ENCODE measurements around the gene PPFIBP2.

The PPFIBP2 gene

GRCh38 chr11:7635708-7636107 lies 121.9 kb downstream of the PPFIBP2 start:
- H3K9me3 ChIP-seq (ENCODE audit: control insufficient read depth in 1 of 2, low read length in 2 of 2): no peaks in the 10 kb centered on the region
- H3K36me3 ChIP-seq (ENCODE audit: control insufficient read depth in 1 of 2, insufficient read depth in 2 of 2, low read length in 2 of 2): peaks cover 65 to 96% of the 10 kb centered on the region in 2 donors
- H3K27me3 ChIP-seq (ENCODE audit: control insufficient read depth in 1 of 2, insufficient read depth in 2 of 2, low read length in 2 of 2): no peaks in the 10 kb centered on the region
- H3K27ac ChIP-seq (ENCODE audit: low read depth, low read length): no peak overlapping the region
- peaks cover 9 to 31% of the 10 kb centered on the region in 2 donors for H3K4me1 ChIP-seq (ENCODE audit: control insufficient read depth in 1 of 2, insufficient read depth in 2 of 2, low read length in 2 of 2)
- no peak overlapping the region for H3K9ac ChIP-seq (ENCODE audit: low read depth in 1 of 2, low read length in 2 of 2)
- no peak overlapping the region for H3K4me3 ChIP-seq (ENCODE audit: low read depth in 1 of 2, low read length in 2 of 2)

- no peaks in the 10 kb centered on the region for H3K27me3 ChIP-seq (ENCODE audit: control insufficient read depth in 1 of 2, insufficient read depth in 2 of 2, low read length in 2 of 2)
- H3K9me3 ChIP-seq (ENCODE audit: control insufficient read depth in 1 of 2, low read length in 2 of 2): no peaks in the 10 kb centered on the region
- H3K9ac ChIP-seq (ENCODE audit: low read depth in 1 of 2, low read length in 2 of 2): no peak overlapping the region
- peaks cover 67 to 96% of the 10 kb centered on the region in 2 donors for H3K36me3 ChIP-seq (ENCODE audit: control insufficient read depth in 1 of 2, insufficient read depth in 2 of 2, low read length in 2 of 2)
- peaks cover 9 to 31% of the 10 kb centered on the region in 2 donors for H3K4me1 ChIP-seq (ENCODE audit: control insufficient read depth in 1 of 2, insufficient read depth in 2 of 2, low read length in 2 of 2)
- H3K27ac ChIP-seq (ENCODE audit: low read depth, low read length): no peak overlapping the region
- no peak overlapping the region for H3K4me3 ChIP-seq (ENCODE audit: low read depth in 1 of 2, low read length in 2 of 2)
Measured at GRCh38 chr11:7636350-7636749, 122.6 kb downstream of the PPFIBP2 start.

DNA sequence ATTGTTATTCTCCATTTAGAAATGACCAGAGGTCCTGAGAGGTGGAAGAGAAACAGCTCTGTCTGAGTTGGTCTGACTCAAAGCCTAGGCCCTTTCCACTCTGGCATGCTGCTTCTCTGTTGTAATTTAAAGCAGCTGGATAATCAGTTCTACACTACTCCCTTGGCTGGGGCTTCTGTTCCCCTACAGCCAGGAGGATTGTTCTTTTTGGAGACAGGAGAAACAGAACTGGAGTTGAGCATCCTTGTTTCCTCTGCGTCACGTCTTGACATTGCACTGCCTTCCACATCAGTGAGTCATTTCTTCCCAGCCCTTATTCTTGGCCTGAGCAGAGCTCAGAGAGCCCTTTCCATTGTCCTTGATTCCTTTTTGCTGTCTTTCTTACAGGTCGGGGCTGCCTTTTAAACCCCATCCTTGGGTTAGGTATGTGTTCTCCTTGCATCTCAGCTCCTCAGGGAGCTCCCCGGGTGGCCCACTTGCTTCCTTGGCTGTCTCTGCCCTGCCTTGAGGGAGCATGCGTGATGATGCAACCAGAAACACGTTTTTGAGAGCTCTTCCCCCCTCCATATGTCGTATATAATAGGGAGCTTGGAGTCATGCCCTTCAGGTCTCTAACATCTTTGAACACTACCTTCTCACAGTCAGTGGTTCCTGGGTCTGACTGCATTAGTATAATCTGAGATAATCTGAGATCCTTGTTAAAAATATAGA lies 123.8 kb downstream of the PPFIBP2 start:
- Histone ChIP-seq H3K4me3 (ENCODE audit: low read depth in 1 of 2, low read length in 2 of 2) (no peak overlapping the region), H3K27ac (ENCODE audit: low read depth, low read length) (no peak overlapping the region), H3K9ac (ENCODE audit: low read depth in 1 of 2, low read length in 2 of 2) (no peak overlapping the region), H3K27me3 (ENCODE audit: control insufficient read depth in 1 of 2, insufficient read depth in 2 of 2, low read length in 2 of 2) (no peaks in the 10 kb centered on the region), H3K4me1 (ENCODE audit: control insufficient read depth in 1 of 2, insufficient read depth in 2 of 2, low read length in 2 of 2) (peaks cover 9 to 31% of the 10 kb centered on the region in 2 donors), H3K36me3 (ENCODE audit: control insufficient read depth in 1 of 2, insufficient read depth in 2 of 2, low read length in 2 of 2) (peaks cover 66 to 96% of the 10 kb centered on the region in 2 donors), H3K9me3 (ENCODE audit: control insufficient read depth in 1 of 2, low read length in 2 of 2) (no peaks in the 10 kb centered on the region)

GRCh38 chr11:7638710-7639642 lies 125.2 kb downstream of the PPFIBP2 start:
- Histone ChIP-seq H3K27ac (ENCODE audit: low read depth, low read length) (no peak overlapping the region), H3K9ac (ENCODE audit: low read depth in 1 of 2, low read length in 2 of 2) (no peak overlapping the region), H3K27me3 (ENCODE audit: control insufficient read depth in 1 of 2, insufficient read depth in 2 of 2, low read length in 2 of 2) (no peaks in the 10 kb centered on the region), H3K36me3 (ENCODE audit: control insufficient read depth in 1 of 2, insufficient read depth in 2 of 2, low read length in 2 of 2) (peaks cover 55 to 90% of the 10 kb centered on the region in 2 donors), H3K4me3 (ENCODE audit: low read depth in 1 of 2, low read length in 2 of 2) (no peak overlapping the region), H3K9me3 (ENCODE audit: control insufficient read depth in 1 of 2, low read length in 2 of 2) (no peaks in the 10 kb centered on the region), H3K4me1 (ENCODE audit: control insufficient read depth in 1 of 2, insufficient read depth in 2 of 2, low read length in 2 of 2) (peaks cover 9 to 31% of the 10 kb centered on the region in 2 donors)

- Histone ChIP-seq H3K9me3 (ENCODE audit: control insufficient read depth in 1 of 2, low read length in 2 of 2) (no peaks in the 10 kb centered on the region), H3K27ac (ENCODE audit: low read depth, low read length) (no peak overlapping the region), H3K4me3 (ENCODE audit: low read depth in 1 of 2, low read length in 2 of 2) (no peak overlapping the region), H3K4me1 (ENCODE audit: control insufficient read depth in 1 of 2, insufficient read depth in 2 of 2, low read length in 2 of 2) (peaks cover 9 to 31% of the 10 kb centered on the region in 2 donors), H3K9ac (ENCODE audit: low read depth in 1 of 2, low read length in 2 of 2) (no peak overlapping the region), H3K27me3 (ENCODE audit: control insufficient read depth in 1 of 2, insufficient read depth in 2 of 2, low read length in 2 of 2) (no peaks in the 10 kb centered on the region), H3K36me3 (ENCODE audit: control insufficient read depth in 1 of 2, insufficient read depth in 2 of 2, low read length in 2 of 2) (peaks cover 49 to 87% of the 10 kb centered on the region in 2 donors)
Measured at GRCh38 chr11:7639643-7640025, 125.8 kb downstream of the PPFIBP2 start.

- no peaks in the 10 kb centered on the region for H3K9me3 ChIP-seq (ENCODE audit: control insufficient read depth in 1 of 2, low read length in 2 of 2)
- H3K4me1 ChIP-seq (ENCODE audit: control insufficient read depth in 1 of 2, insufficient read depth in 2 of 2, low read length in 2 of 2): peaks cover 9 to 31% of the 10 kb centered on the region in 2 donors
- H3K27ac ChIP-seq (ENCODE audit: low read depth, low read length): no peak overlapping the region
- no peak overlapping the region for H3K9ac ChIP-seq (ENCODE audit: low read depth in 1 of 2, low read length in 2 of 2)
- H3K36me3 ChIP-seq (ENCODE audit: control insufficient read depth in 1 of 2, insufficient read depth in 2 of 2, low read length in 2 of 2): peaks cover 45 to 82% of the 10 kb centered on the region in 2 donors
- H3K27me3 ChIP-seq (ENCODE audit: control insufficient read depth in 1 of 2, insufficient read depth in 2 of 2, low read length in 2 of 2): no peaks in the 10 kb centered on the region
- no peak overlapping the region for H3K4me3 ChIP-seq (ENCODE audit: low read depth in 1 of 2, low read length in 2 of 2)
Measured at GRCh38 chr11:7640816-7641215, 127.0 kb downstream of the PPFIBP2 start.

DNA sequence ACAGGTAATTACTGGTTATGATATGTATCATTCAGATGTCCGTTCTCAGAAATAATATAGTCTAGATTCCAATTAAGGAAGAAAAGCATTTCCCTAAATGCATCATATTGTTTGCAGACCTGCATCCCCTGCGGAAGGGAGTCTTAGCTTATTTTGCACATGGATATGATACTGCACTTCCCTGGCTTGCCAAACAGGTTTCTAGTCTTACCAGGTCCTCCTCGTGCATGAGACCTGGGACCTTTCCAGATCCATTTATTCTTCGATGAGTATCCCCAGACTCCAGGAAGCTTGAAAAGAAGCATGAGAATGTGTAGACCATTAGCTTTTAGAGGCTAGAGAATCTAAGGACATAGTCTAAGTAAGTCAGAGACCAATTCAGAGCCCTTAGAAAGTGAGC lies 128.9 kb downstream of the PPFIBP2 start:
- Histone ChIP-seq H3K27me3 (ENCODE audit: control insufficient read depth in 1 of 2, insufficient read depth in 2 of 2, low read length in 2 of 2) (no peaks in the 10 kb centered on the region), H3K36me3 (ENCODE audit: control insufficient read depth in 1 of 2, insufficient read depth in 2 of 2, low read length in 2 of 2) (peaks cover 36 to 68% of the 10 kb centered on the region in 2 donors), H3K9ac (ENCODE audit: low read depth in 1 of 2, low read length in 2 of 2) (no peak overlapping the region), H3K4me1 (ENCODE audit: control insufficient read depth in 1 of 2, insufficient read depth in 2 of 2, low read length in 2 of 2) (peaks cover 12 to 38% of the 10 kb centered on the region in 2 donors), H3K4me3 (ENCODE audit: low read depth in 1 of 2, low read length in 2 of 2) (no peak overlapping the region), H3K27ac (ENCODE audit: low read depth, low read length) (no peak overlapping the region), H3K9me3 (ENCODE audit: control insufficient read depth in 1 of 2, low read length in 2 of 2) (no peaks in the 10 kb centered on the region)

DNA sequence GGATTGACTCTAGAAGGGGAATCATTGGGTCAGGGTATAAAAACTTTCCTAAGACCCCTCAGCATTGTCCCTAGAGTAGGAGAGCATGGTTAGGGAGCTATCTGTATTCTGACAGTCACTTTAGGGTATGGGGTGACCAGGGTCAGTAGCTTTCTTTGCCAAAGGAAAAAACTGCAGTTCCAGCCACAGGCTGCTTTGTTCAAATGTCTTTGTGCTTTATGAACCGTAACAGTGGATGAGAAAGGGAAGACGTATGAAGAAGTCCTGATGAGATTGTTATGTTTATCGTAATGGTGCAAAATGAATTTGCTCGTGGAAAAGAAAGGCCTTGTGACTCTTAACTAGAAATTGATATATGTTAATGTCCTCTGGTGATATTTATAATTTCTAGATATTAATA lies 129.5 kb downstream of the PPFIBP2 start:
- Histone ChIP-seq H3K4me3 (ENCODE audit: low read depth in 1 of 2, low read length in 2 of 2) (no peak overlapping the region), H3K27ac (ENCODE audit: low read depth, low read length) (no peak overlapping the region), H3K9ac (ENCODE audit: low read depth in 1 of 2, low read length in 2 of 2) (no peak overlapping the region), H3K4me1 (ENCODE audit: control insufficient read depth in 1 of 2, insufficient read depth in 2 of 2, low read length in 2 of 2) (peaks cover 17 to 37% of the 10 kb centered on the region in 2 donors), H3K9me3 (ENCODE audit: control insufficient read depth in 1 of 2, low read length in 2 of 2) (no peaks in the 10 kb centered on the region), H3K36me3 (ENCODE audit: control insufficient read depth in 1 of 2, insufficient read depth in 2 of 2, low read length in 2 of 2) (peaks cover 36 to 66% of the 10 kb centered on the region in 2 donors), H3K27me3 (ENCODE audit: control insufficient read depth in 1 of 2, insufficient read depth in 2 of 2, low read length in 2 of 2) (no peaks in the 10 kb centered on the region)

- Histone ChIP-seq H3K27me3 (ENCODE audit: control insufficient read depth in 1 of 2, insufficient read depth in 2 of 2, low read length in 2 of 2) (no peaks in the 10 kb centered on the region), H3K9me3 (ENCODE audit: control insufficient read depth in 1 of 2, low read length in 2 of 2) (no peaks in the 10 kb centered on the region), H3K4me3 (ENCODE audit: low read depth in 1 of 2, low read length in 2 of 2) (no peak overlapping the region), H3K4me1 (ENCODE audit: control insufficient read depth in 1 of 2, insufficient read depth in 2 of 2, low read length in 2 of 2) (peaks cover 10 to 22% of the 10 kb centered on the region in 2 donors), H3K9ac (ENCODE audit: low read depth in 1 of 2, low read length in 2 of 2) (no peak overlapping the region), H3K27ac (ENCODE audit: low read depth, low read length) (no peak overlapping the region), H3K36me3 (ENCODE audit: control insufficient read depth in 1 of 2, insufficient read depth in 2 of 2, low read length in 2 of 2) (peaks cover 48 to 67% of the 10 kb centered on the region in 2 donors)
Measured at GRCh38 chr11:7645206-7645605, 131.4 kb downstream of the PPFIBP2 start.

DNA sequence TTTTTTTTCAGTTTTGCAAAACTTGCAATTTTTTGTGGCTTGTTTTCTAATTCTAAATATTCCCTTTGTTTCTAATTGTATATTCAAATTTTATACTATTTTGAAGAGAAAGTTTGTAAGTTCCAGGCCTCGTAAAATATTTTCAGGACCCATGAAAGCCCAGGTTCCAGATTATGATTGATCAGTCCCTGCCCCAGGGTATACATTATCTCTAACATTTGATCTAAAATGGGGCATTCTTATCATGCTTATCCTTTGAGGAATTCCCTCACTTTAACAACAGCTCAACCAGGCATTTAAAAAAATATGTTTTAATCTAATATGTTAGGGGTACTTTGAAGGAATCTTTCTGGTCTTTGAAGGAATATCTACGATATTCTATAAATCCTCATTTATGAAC lies 133.1 kb downstream of the PPFIBP2 start:
- Histone ChIP-seq H3K9ac (ENCODE audit: low read depth in 1 of 2, low read length in 2 of 2) (no peak overlapping the region), H3K9me3 (ENCODE audit: control insufficient read depth in 1 of 2, low read length in 2 of 2) (no peaks in the 10 kb centered on the region), H3K4me3 (ENCODE audit: low read depth in 1 of 2, low read length in 2 of 2) (no peak overlapping the region), H3K4me1 (ENCODE audit: control insufficient read depth in 1 of 2, insufficient read depth in 2 of 2, low read length in 2 of 2) (peaks cover 9 to 17% of the 10 kb centered on the region in 2 donors), H3K36me3 (ENCODE audit: control insufficient read depth in 1 of 2, insufficient read depth in 2 of 2, low read length in 2 of 2) (peaks cover 47 to 69% of the 10 kb centered on the region in 2 donors), H3K27me3 (ENCODE audit: control insufficient read depth in 1 of 2, insufficient read depth in 2 of 2, low read length in 2 of 2) (no peaks in the 10 kb centered on the region), H3K27ac (ENCODE audit: low read depth, low read length) (no peak overlapping the region)

Measured in duodenal mucosa (tissue), 2 donors.